EL (cell line): ENCODE data around the gene MRPL32.

Experiments
- DNase-seq: peaks from one replicate; pipeline ENCODE4 v3.0.0-alpha.2; 2016

The MRPL32 gene

DNA sequence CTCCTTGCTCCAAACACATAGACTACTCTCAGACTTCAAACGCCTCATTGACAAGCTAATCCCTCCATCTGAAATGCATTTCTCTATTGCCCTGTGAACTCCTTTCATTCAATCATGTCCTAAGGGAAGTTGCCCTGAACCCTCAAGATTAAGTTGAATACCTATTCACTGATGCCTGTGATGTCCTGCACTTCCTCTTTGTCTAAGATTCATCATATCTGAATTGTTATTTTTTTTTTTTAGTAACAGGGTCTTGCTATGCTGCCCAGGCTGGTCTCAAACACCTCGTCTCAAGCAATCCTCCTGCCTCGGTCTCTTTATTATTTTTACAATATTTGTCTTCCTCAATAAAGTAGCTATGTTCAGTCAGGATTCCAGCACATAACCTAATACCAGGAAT lies 3.4 kb upstream of the MRPL32 start:
- DNase-seq: no peak

DNA sequence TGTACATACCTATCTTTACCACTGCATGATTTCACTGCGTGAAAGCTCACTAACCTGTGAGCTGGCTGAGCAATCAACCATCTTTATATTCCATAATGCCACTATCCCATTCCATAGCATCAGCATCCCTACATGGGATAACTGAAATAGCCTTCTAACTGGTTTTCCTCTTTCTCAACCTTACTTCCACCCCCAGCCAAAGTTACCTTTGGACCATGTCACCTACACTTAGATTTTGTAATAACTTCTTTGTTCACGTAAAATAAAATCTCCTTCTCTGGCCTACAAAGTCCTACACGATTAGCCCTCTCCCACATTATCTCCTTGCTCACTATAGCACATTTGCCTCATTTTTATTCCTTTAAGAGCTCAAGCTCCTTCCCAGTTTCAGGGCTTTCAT lies 2.7 kb upstream of the MRPL32 start:
- no peak for DNase-seq

GRCh38 chr7:42930889-42931288 lies 1.3 kb upstream of the MRPL32 start:
- DNase-seq: no peak

GRCh38 chr7:42931447-42931833 lies 736 bp upstream of the MRPL32 start:
- no peak for DNase-seq

- peak; percentile 33 for DNase-seq
These were observed 825 bp downstream of the MRPL32 start for GRCh38 chr7:42932811-42933591.

GRCh38 chr7:42934291-42934690 lies 2.1 kb downstream of the MRPL32 start:
- no peak for DNase-seq

- no peak for DNase-seq
These were observed 3.7 kb downstream of the MRPL32 start for GRCh38 chr7:42935861-42936260.

DNA sequence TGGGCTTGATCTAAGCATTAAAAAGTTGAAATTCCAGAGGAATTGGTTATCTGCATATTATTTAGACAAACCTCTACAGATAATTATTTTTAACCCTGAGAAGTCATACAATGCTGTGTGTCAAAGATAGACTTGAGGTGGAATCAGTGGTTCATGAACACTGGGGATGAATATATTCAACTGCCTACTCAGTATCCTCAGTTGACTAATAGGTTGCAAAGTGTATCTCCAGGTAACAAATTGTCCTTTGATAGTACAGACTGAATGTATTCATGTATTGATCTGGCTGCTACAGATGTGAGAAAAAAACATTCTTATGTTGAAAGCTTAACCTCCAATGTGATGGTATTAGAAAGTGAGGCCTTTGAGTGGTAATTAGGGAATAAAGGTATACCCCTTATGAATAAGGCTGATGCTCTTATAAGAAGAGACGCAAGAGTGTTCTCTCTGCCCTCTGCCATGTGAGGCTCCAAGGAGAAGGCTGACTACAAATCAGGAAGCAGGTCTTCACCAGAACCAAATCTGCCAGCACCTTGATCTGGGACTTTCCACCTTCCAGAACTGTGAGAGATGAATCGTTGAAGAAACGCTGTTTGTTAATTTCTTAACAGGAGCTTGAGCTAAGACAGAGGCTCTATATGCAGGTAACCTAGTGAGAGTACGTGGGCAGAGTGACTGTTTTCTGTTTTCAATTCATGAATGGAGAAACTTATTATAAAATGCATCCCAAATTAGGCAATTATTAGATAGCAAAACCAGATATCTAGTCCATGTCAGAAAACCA lies 7.5 kb downstream of the MRPL32 start:
- DNase-seq: no peak

GRCh38 chr7:42940985-42941847 lies 9.0 kb downstream of the MRPL32 start:
- peak; percentile 66 for DNase-seq

DNA sequence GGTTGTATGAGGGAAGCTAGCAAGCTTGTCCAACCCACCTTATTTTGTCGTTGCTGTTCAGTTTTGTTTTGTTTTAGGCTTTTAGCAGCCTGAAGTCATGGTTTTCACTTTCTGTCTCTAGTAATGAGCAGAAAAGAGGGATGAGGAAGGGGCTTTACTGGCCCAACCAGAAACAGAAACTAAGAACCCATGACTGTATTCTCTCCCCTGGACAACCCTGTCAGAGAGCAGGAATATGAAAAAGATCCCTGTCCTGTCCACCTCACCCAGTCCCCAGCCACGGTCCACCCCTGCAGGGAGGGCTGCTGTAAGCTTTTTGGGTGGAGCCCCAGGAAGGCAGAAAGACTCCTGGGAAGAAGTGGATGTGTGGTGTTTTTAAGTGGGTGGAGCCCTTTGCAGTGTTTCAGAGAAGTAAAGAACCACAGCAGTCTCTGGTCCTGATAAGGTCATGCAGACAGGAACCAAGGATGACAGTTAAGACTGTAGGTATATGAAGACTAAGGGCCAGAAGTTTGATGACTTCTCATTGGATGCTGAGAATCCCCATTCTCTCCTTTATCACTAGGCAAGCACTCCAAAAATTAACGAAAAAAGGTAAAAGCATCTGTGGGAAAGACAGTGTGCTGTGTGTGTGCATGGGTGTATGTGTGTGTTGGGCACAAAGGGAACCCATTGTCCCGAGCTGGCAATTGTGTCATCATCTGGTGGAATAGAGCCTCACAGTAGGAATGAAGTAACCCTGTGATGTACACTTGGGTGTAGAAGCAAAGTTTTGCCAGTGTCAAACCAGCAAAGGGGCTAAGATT lies 13.8 kb downstream of the MRPL32 start:
- peak; percentile 29 for DNase-seq

DNA sequence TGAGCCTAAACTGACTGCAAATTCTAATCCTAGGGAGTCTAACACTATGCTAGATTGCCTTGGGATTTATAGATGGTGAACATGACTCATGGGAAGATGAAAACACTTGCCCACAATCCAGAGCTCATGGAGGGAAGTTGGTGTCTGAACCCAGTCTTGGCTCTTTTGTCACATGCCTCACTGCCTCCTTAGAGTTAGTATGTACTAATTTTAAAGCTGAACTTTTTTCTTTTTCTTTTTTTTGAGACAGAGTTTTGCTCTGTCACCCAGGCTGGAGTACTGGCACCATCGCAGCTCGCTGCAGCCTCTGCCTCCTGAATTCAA lies 14.4 kb downstream of the MRPL32 start:
- DNase-seq: no peak

DNA sequence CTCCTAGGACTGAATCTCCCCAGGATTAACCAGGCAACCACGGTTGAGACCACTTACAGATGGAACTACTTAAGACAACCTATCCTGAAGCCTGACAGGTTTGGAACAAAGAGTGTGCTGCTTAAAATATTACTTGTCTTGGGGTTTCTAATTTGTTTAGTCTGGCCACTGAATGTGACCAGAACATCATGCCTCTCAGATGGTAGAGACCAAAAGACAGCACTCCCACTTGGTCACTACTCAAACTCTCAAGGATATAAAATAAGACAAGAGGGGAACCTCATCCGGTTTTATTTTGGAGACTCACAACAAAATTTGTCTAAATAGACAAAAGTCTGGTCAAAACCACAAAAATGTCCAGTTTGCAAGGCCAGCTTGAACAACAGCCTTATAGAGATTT lies 15.3 kb downstream of the MRPL32 start:
- no peak for DNase-seq

GRCh38 chr7:42950417-42950816 lies 18.2 kb downstream of the MRPL32 start:
- DNase-seq: no peak

DNA sequence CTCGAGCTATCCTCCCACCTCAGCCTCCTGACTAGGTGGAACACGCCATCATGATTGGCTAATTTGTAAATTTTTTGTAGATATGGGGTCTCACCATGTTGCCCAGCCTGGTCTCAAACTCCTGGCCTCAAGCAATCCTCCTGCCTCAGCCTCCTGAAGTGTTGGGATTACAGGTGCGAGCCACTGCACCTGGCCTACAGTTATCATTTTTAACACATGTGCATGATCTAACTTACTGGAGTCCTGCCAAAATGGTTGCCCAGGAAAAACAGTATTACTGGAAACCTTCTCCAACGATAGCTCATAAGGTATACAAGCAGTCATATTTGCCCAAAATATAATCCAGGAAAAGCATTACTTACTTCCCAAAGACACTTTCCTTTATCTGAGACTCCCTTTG lies 20.2 kb downstream of the MRPL32 start:
- DNase-seq: no peak

- DNase-seq: no peak
These were observed 21.8 kb downstream of the MRPL32 start for GRCh38 chr7:42953994-42954393.

GRCh38 chr7:42956062-42956461 lies 23.9 kb downstream of the MRPL32 start:
- DNase-seq: no peak

- no peak for DNase-seq
These were observed 27.4 kb downstream of the MRPL32 start for GRCh38 chr7:42959549-42959948.

- no peak for DNase-seq
These were observed 28.6 kb downstream of the MRPL32 start for GRCh38 chr7:42960762-42961161.

- DNase-seq: no peak
These were observed 29.0 kb downstream of the MRPL32 start for GRCh38 chr7:42961170-42961569.

DNA sequence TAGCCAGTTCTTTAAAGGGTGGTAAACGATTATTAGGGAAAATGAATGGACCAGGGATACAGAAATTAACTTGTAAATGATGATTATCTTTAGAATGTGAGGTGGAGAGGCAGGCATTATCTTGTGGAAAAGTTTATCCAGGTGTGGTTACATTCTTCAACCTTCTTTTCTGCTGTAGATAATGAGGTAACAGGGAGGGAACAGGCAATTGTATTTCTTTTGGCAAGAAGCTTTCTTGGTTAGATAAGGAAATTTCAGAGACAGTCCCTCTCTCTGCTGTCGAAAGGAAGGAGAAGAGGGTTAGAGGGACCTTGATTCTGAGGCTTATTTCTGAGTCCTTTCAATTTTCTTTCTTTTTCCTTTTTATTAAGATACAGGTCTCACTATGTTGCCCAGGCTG lies 32.1 kb downstream of the MRPL32 start:
- DNase-seq: no peak

GRCh38 chr7:42964849-42965805 lies 33.0 kb downstream of the MRPL32 start:
- no peak for DNase-seq

DNA sequence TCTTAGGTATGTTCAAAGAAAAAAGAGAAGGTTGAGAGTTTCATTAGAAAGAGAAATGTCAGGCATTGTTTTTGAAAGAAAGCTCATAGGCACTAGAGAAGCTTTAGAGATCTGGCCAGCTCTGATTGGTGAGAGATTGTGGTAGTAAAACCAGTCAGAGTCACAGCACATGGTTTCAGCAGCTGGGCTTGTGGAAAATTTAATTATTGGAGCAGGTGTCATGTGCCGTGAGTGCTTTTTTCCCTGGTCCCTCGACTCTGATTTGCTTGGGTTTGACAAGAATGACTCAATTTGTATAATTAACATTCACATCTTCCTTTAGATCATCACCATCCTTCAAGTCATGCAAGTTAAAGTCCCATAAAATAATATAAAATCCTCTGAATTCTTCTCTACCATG lies 35.2 kb downstream of the MRPL32 start:
- no peak for DNase-seq
